HepG2 (cell line): ENCODE measurements around the gene MYBPC3. TPM values are rescaled to one million over a fixed set of nuclear protein-coding genes. Genes with fewer than 3 reads are reported as not detected.

ENCODE experiments used
- ATF7-NPFF ChIP-seq: sonication (generic); formaldehyde crosslinking; IDR thresholded peaks from 2 replicates; pipeline ENCODE4 v1.8.1; 2023; ENCODE audit warnings: mild to moderate bottlenecking, low read depth, missing genetic modification reagents, moderate library complexity
- CSRNP2 ChIP-seq: sonication (generic); formaldehyde crosslinking; conservative IDR thresholded peaks from 2 replicates; pipeline ENCODE4 v1.8.0; 2022; ENCODE audit warnings: low read depth, missing genetic modification reagents
- DMAP1 ChIP-seq: IDR thresholded peaks from 2 replicates; pipeline ENCODE4 v1.6.1; 2016
- HMGXB4 ChIP-seq, 2 experiments: sonication (generic) in 1 of 2; formaldehyde crosslinking in 1 of 2; IDR thresholded peaks; 2 replicates each; pipeline versions ENCODE4 v1.4.0 to v1.6.1; 2018 to 2020; ENCODE audit warnings: missing genetic modification reagents in 2 of 2, borderline replicate concordance in 1 of 2, low read depth in 1 of 2, mild to moderate bottlenecking in 1 of 2, missing biosample characterization in 1 of 2
- IKZF5 ChIP-seq: IDR thresholded peaks from 2 replicates; pipeline ENCODE4 v1.6.1; 2018; ENCODE audit warnings: missing genetic modification reagents, mild to moderate bottlenecking, missing compliant biosample characterization
- KLF6 ChIP-seq: IDR thresholded peaks from 2 replicates; pipeline ENCODE4 v1.8.0; 2016; ENCODE audit warnings: missing biosample characterization, missing genetic modification reagents
- MEIS1 ChIP-seq: sonication (generic); formaldehyde crosslinking; IDR thresholded peaks from 2 replicates; pipeline ENCODE4 v1.9.0; 2021; ENCODE audit warnings: mild to moderate bottlenecking, missing genetic modification reagents, moderate library complexity, borderline replicate concordance
- NAIF1 ChIP-seq: sonication (generic); formaldehyde crosslinking; IDR thresholded peaks from 2 replicates; pipeline ENCODE4 v1.5.0; 2020; ENCODE audit warnings: mild to moderate bottlenecking, missing genetic modification reagents, borderline replicate concordance
- NFYC ChIP-seq: IDR thresholded peaks from 2 replicates; pipeline ENCODE4 v1.6.1; 2016; ENCODE audit warnings: missing genetic modification reagents, missing compliant biosample characterization
- NR2C2 ChIP-seq: sonication (generic); formaldehyde crosslinking; IDR thresholded peaks from 2 replicates; pipeline ENCODE4 v1.4.0; 2020; ENCODE audit warnings: missing genetic modification reagents, mild to moderate bottlenecking, moderate library complexity, borderline replicate concordance
- PPARG ChIP-seq: conservative IDR thresholded peaks from 2 replicates; pipeline ENCODE4 v1.6.1; 2016; ENCODE audit warnings: missing biosample characterization, missing genetic modification reagents
- RAD21 ChIP-seq: fragments of 450-650 bp; formaldehyde crosslinking; IDR thresholded peaks from 2 replicates; pipeline ENCODE4 v1.5.0; 2020; ENCODE audit warnings: mild to moderate bottlenecking
- SMAD1 ChIP-seq: sonication (generic); formaldehyde crosslinking; IDR thresholded peaks from 2 replicates; pipeline ENCODE4 v1.4.0; 2020; ENCODE audit warnings: missing genetic modification reagents, low read depth, mild to moderate bottlenecking, borderline replicate concordance
- ZBTB26 ChIP-seq: IDR thresholded peaks from 2 replicates; pipeline ENCODE4 v1.6.1; 2016; ENCODE audit warnings: missing compliant biosample characterization, missing genetic modification reagents, borderline replicate concordance
- ZBTB39 ChIP-seq: sonication (generic); formaldehyde crosslinking; IDR thresholded peaks from 2 replicates; pipeline ENCODE4 v1.5.0; 2020; ENCODE audit warnings: missing genetic modification reagents
- ZIK1 ChIP-seq: sonication (generic); formaldehyde crosslinking; IDR thresholded peaks from 2 replicates; pipeline ENCODE4 v1.5.0; 2020; ENCODE audit warnings: mild to moderate bottlenecking, low read depth, missing genetic modification reagents, borderline replicate concordance
- ZNF30 ChIP-seq: sonication (generic); formaldehyde crosslinking; IDR thresholded peaks from 2 replicates; pipeline ENCODE4 v1.5.0; 2020; ENCODE audit warnings: mild to moderate bottlenecking, missing genetic modification reagents
- ZNF660 ChIP-seq: sonication (generic); formaldehyde crosslinking; IDR thresholded peaks from 2 replicates; pipeline ENCODE4 v1.5.1; 2020; ENCODE audit warnings: mild to moderate bottlenecking, low read depth, missing genetic modification reagents, borderline replicate concordance
- ZNF841 ChIP-seq: sonication (generic); formaldehyde crosslinking; IDR thresholded peaks from 2 replicates; pipeline ENCODE4 v1.8.1; 2023; ENCODE audit warnings: missing genetic modification reagents, borderline replicate concordance
- polyA plus RNA-seq, 8 experiments: library from polyadenylated mRNA; depleted of rRNA in 3 of 8; stranded (reverse) in 7 of 8; unstranded in 1 of 8; fragments of >200 nt; fragmentation: Illumina TruSeq in 4 of 8; extraction: Trizol in 4 of 8; gene quantifications; 2 replicates each; pipeline versions ENCODE4 v1.2.1 to v1.2.3, GENCODE V29; 2011 to 2016; ENCODE audit warnings: low read depth in 4 of 8, missing spikeins in 1 of 8, mixed read lengths in 1 of 8; ENCODE audit not compliant: insufficient read depth in 1 of 8
- total RNA-seq, 5 experiments: library from RNA; depleted of rRNA; stranded (reverse); fragments of >200 nt; fragmentation: Illumina TruSeq; extraction: Trizol; gene quantifications; 2 replicates each; pipeline ENCODE4 v1.2.3, GENCODE V29; 2016; ENCODE audit warnings: low read depth in 1 of 5

The MYBPC3 gene
- total and polyA plus RNA-seq, 2 of the 13 experiments (the other 11 are each of a cell fraction or from before 2014, with no cell fraction given), result not detected

GRCh38 chr11:47355283-47356128 is 3.0 kb upstream of the MYBPC3 start (continued):
- peak; percentile 43; the same call in 1 of the 2 replicates for TF ChIP-seq ATF7-NPFF
- TF ChIP-seq PPARG, result 0 out of 2 replicates have a peak, but pooled peaks have one; percentile 41
- TF ChIP-seq ZIK1 (CRISPR knock-in tag), result 0 out of 2 replicates have a peak, but pooled peaks have one; percentile 37
- TF ChIP-seq RAD21 (CRISPR knock-in tag), result peak; percentile 97
- peak; percentile 48; the same call in 1 of the 2 replicates for TF ChIP-seq MEIS1 (CRISPR knock-in tag)
- TF ChIP-seq ZBTB26 (CRISPR knock-in tag), result peak; percentile 52; the same call in 1 of the 2 replicates
- TF ChIP-seq DMAP1 (CRISPR knock-in tag), result peak; percentile 61; the same call in 1 of the 2 replicates
- TF ChIP-seq NR2C2 (CRISPR knock-in tag), result 0 out of 2 replicates have a peak, but pooled peaks have one; percentile 35
- peak; percentile 98 to 99 for TF ChIP-seq HMGXB4 (CRISPR knock-in tag; IDR thresholded peaks at IDR 0.05; ENCODE audit: borderline replicate concordance in 1 of 2, low read depth in 1 of 2)
- peak; percentile 20; the same call in 1 of the 2 replicates for TF ChIP-seq NFYC
- TF ChIP-seq ZBTB39 (CRISPR knock-in tag), result peak; percentile 5; the same call in 1 of the 2 replicates
- TF ChIP-seq KLF6 (CRISPR knock-in tag), result no peak
- TF ChIP-seq SMAD1 (CRISPR knock-in tag), result no peak; the same call in 1 of the 2 replicates
- no peak for TF ChIP-seq ZNF660
- TF ChIP-seq ZNF841 (CRISPR knock-in tag), result 0 out of 2 replicates have a peak, but pooled peaks have one; percentile 39
- 0 out of 2 replicates have a peak, but pooled peaks have one; percentile 28 for TF ChIP-seq ZNF30 (CRISPR knock-in tag)
- peak; percentile 63; the same call in 1 of the 2 replicates for TF ChIP-seq IKZF5 (CRISPR knock-in tag)
- TF ChIP-seq CSRNP2, result no peak
- TF ChIP-seq NAIF1, result no peak
